Ramos (cell line): ENCODE data around the gene FHAD1.

Source experiments
- in situ Hi-C: fragments of 300-500 bp; cut with MboI; formaldehyde crosslinking; loops from one replicate; pipeline ENCODE4 v1.14.3; 2022; ENCODE audit warnings: low sequenced_read_pairs; ENCODE audit not compliant: unreplicated experiment

Gene FHAD1

GRCh38 chr1:15425958-15426357 lies 178.9 kb downstream of the FHAD1 start:
- in situ Hi-C loops, result loop anchor here (25.0 kb wide), 1 partner anchor 289 kb away; no protein-coding TSS in a partner anchor

GRCh38 chr1:15426492-15427279 lies 179.7 kb downstream of the FHAD1 start:
- in situ Hi-C loops, result loop anchor here (25.0 kb wide), 1 partner anchor 289 kb away; no protein-coding TSS in a partner anchor

- in situ Hi-C loops, result loop anchor here (25.0 kb wide), 1 partner anchor 290 kb away; no protein-coding TSS in a partner anchor
Measured at GRCh38 chr1:15427280-15427666, 180.2 kb downstream of the FHAD1 start.

- in situ Hi-C loops, result loop anchor here (25.0 kb wide), 1 partner anchor 291 kb away; no protein-coding TSS in a partner anchor
Measured at GRCh38 chr1:15428252-15428651, 181.2 kb downstream of the FHAD1 start.

- in situ Hi-C loops, result loop anchor here (25.0 kb wide), 1 partner anchor 292 kb away; no protein-coding TSS in a partner anchor
Measured at GRCh38 chr1:15428815-15429435, 181.9 kb downstream of the FHAD1 start.

GRCh38 chr1:15429701-15430149 lies 182.7 kb downstream of the FHAD1 start:
- in situ Hi-C loops, result loop anchor here (5.0 to 25.0 kb wide), 2 partner anchors 102 to 292 kb away; no protein-coding TSS in a partner anchor

GRCh38 chr1:15430787-15431570 lies 184.0 kb downstream of the FHAD1 start:
- in situ Hi-C loops, result loop anchor here (5.0 to 25.0 kb wide), 2 partner anchors 104 to 294 kb away; no protein-coding TSS in a partner anchor

GRCh38 chr1:15431571-15431948 lies 184.5 kb downstream of the FHAD1 start:
- in situ Hi-C loops, result loop anchor here (5.0 to 25.0 kb wide), 2 partner anchors 104 to 294 kb away; no protein-coding TSS in a partner anchor

GRCh38 chr1:15432324-15432723 lies 185.3 kb downstream of the FHAD1 start:
- in situ Hi-C loops, result loop anchor here (5.0 to 25.0 kb wide), 2 partner anchors 105 to 295 kb away; no protein-coding TSS in a partner anchor

GRCh38 chr1:15433471-15433870 lies 186.4 kb downstream of the FHAD1 start:
- in situ Hi-C loops, result loop anchor here (5.0 to 25.0 kb wide), 2 partner anchors 106 to 296 kb away; no protein-coding TSS in a partner anchor

- in situ Hi-C loops, result loop anchor here (5.0 to 25.0 kb wide), 2 partner anchors 107 to 297 kb away; no protein-coding TSS in a partner anchor
Measured at GRCh38 chr1:15434739-15435138, 187.7 kb downstream of the FHAD1 start.

GRCh38 chr1:15435239-15436077 lies 188.4 kb downstream of the FHAD1 start:
- in situ Hi-C loops, result loop anchor here (25.0 kb wide), 1 partner anchor 298 kb away; no protein-coding TSS in a partner anchor

- in situ Hi-C loops, result loop anchor here (25.0 kb wide), 1 partner anchor 300 kb away; no protein-coding TSS in a partner anchor
Measured at GRCh38 chr1:15436881-15437442, 189.9 kb downstream of the FHAD1 start.

- in situ Hi-C loops, result loop anchor here (25.0 kb wide), 1 partner anchor 302 kb away; no protein-coding TSS in a partner anchor
Measured at GRCh38 chr1:15439325-15439724, 192.3 kb downstream of the FHAD1 start.

GRCh38 chr1:15440357-15440756 lies 193.3 kb downstream of the FHAD1 start:
- in situ Hi-C loops, result loop anchor here (25.0 kb wide), 1 partner anchor 303 kb away; no protein-coding TSS in a partner anchor

GRCh38 chr1:15441247-15441646 lies 194.2 kb downstream of the FHAD1 start:
- in situ Hi-C loops, result loop anchor here (25.0 kb wide), 1 partner anchor 304 kb away; no protein-coding TSS in a partner anchor

GRCh38 chr1:15442119-15442518 lies 195.1 kb downstream of the FHAD1 start:
- in situ Hi-C loops, result loop anchor here (25.0 kb wide), 1 partner anchor 305 kb away; no protein-coding TSS in a partner anchor

- in situ Hi-C loops, result loop anchor here (25.0 kb wide), 1 partner anchor 305 kb away; no protein-coding TSS in a partner anchor
Measured at GRCh38 chr1:15442759-15443158, 195.7 kb downstream of the FHAD1 start.
